ENCODE measurements around the gene SCAPER.

SCAPER gene

GRCh38 chr15:76460347-76460746 is 444.8 kb downstream of the SCAPER start:
- H3K79me2 ChIP-seq: no peaks in the 10 kb centered on the region
- H3K4me3 ChIP-seq (ENCODE audit: low read depth, low read length): no peak overlapping the region
- H2AFZ ChIP-seq: no peak overlapping the region
- no peak overlapping the region for H3K9ac ChIP-seq
- H3K36me3 ChIP-seq (ENCODE audit: control insufficient read depth, insufficient read depth, low read length): no peaks in the 10 kb centered on the region
- H3K4me2 ChIP-seq (ENCODE audit: low read length): no peak overlapping the region
- no peaks in the 10 kb centered on the region for H3K4me1 ChIP-seq
- no peak for TF ChIP-seq CTCF (IDR thresholded peaks at IDR 0.05)
- no peaks in the 10 kb centered on the region for H3K27me3 ChIP-seq (ENCODE audit: control insufficient read depth, insufficient read depth, low read length)
- H3K27ac ChIP-seq: no peak overlapping the region
- no peaks in the 10 kb centered on the region for H3K9me3 ChIP-seq (ENCODE audit: control insufficient read depth, low read length)

DNA sequence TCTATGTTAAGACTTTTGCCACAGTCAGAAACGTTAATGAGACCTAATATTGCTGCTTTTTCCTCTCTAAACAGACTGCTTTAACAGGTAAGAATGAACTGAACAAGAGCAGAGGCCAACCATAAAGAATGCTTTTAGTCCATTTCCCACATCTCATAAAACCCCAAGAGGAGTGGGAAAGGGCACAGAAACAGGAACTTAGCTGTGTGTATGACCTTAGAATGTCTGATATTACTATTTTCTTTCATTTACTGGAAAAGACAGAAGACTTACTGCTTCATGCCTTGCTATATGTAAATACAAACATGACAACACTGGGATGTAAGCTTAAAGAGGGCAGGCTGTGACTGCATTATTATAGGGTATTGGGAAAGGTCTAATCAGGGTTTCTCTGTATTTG is 453.6 kb downstream of the SCAPER start:
- no peaks in the 10 kb centered on the region for H3K4me1 ChIP-seq
- H3K9ac ChIP-seq: no peak overlapping the region
- no peak overlapping the region for H2AFZ ChIP-seq
- H3K9me3 ChIP-seq (ENCODE audit: control insufficient read depth, low read length): no peaks in the 10 kb centered on the region
- no peaks in the 10 kb centered on the region for H3K27me3 ChIP-seq (ENCODE audit: control insufficient read depth, insufficient read depth, low read length)
- H3K79me2 ChIP-seq: no peaks in the 10 kb centered on the region
- H3K36me3 ChIP-seq (ENCODE audit: control insufficient read depth, insufficient read depth, low read length): no peaks in the 10 kb centered on the region
- H3K4me2 ChIP-seq (ENCODE audit: low read length): no peak overlapping the region
- no peak overlapping the region for H3K4me3 ChIP-seq (ENCODE audit: low read depth, low read length)
- no peak overlapping the region for H3K27ac ChIP-seq
- TF ChIP-seq CTCF (IDR thresholded peaks at IDR 0.05): no peak

DNA sequence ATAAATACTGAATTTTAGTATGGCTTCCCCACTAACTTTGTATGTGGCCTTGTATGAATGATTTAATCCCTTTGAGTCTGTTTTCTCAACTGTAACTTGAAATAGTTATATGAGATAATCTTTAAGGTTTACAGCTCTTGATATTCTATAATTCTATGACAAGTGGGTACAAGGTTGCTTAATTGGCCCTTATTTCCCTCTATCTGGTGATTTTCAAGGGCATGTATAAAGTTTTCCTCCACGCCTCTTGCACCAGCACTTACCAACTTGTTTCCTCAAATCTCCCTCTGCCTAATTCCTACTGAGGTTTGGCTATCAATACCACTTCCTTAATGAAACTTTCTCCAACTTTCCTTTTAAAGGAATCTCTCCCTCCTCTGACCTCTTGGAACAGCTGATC is 455.7 kb downstream of the SCAPER start:
- Histone ChIP-seq H3K36me3 (ENCODE audit: control insufficient read depth, insufficient read depth, low read length) (no peaks in the 10 kb centered on the region), H3K4me3 (ENCODE audit: low read depth, low read length) (no peak overlapping the region), H3K79me2 (no peaks in the 10 kb centered on the region), H3K27me3 (ENCODE audit: control insufficient read depth, insufficient read depth, low read length) (no peaks in the 10 kb centered on the region), H3K27ac (no peak overlapping the region), H3K9me3 (ENCODE audit: control insufficient read depth, low read length) (no peaks in the 10 kb centered on the region), H3K9ac (no peak overlapping the region), H2AFZ (no peak overlapping the region), H3K4me2 (ENCODE audit: low read length) (no peak overlapping the region), H3K4me1 (no peaks in the 10 kb centered on the region)
- no peak for TF ChIP-seq CTCF (IDR thresholded peaks at IDR 0.05)

- TF ChIP-seq CTCF (IDR thresholded peaks at IDR 0.05): no peak
- H3K9ac ChIP-seq: no peak overlapping the region
- no peak overlapping the region for H3K27ac ChIP-seq
- no peak overlapping the region for H3K4me3 ChIP-seq (ENCODE audit: low read depth, low read length)
- H3K79me2 ChIP-seq: no peaks in the 10 kb centered on the region
- H3K36me3 ChIP-seq (ENCODE audit: control insufficient read depth, insufficient read depth, low read length): no peaks in the 10 kb centered on the region
- no peaks in the 10 kb centered on the region for H3K4me1 ChIP-seq
- H3K27me3 ChIP-seq (ENCODE audit: control insufficient read depth, insufficient read depth, low read length): no peaks in the 10 kb centered on the region
- H2AFZ ChIP-seq: no peak overlapping the region
- no peaks in the 10 kb centered on the region for H3K9me3 ChIP-seq (ENCODE audit: control insufficient read depth, low read length)
- no peak overlapping the region for H3K4me2 ChIP-seq (ENCODE audit: low read length)
Measured at GRCh38 chr15:76448755-76449154, 456.4 kb downstream of the SCAPER start.

DNA sequence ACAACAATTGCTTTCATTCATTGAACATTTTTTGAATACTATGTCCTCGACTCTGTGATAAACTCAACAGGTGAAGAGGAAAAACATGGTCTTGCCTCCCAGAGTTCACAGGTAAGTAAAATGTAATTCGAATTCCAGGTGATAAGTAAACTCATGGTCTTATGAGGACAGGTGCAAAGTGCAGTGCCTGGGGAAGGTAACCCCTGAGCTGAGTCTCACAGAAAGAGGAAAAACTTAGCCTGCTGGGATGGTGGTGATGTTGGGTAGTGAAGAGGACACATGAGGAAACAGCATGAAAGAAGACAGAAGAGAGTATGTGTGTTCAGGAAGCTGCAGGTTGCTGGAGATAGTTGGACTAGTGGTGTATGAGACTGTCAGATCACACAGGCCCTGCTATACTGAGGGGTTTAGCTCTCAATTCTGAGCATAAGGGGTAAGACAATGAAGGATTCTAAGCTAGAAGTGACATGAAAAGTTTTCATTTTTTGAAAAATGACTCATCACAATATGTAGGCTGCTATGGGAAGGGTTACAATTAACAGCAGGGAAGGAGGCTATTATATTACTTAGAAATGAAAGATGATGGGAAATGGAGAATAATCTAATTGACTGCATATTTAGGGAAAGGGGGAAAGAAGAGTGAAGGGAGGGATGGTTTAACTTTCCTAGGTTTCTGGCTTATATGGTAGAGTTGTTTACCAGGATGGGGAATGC is 457.3 kb downstream of the SCAPER start:
- Histone ChIP-seq H3K27me3 (ENCODE audit: control insufficient read depth, insufficient read depth, low read length) (no peaks in the 10 kb centered on the region), H3K4me2 (ENCODE audit: low read length) (no peak overlapping the region), H3K36me3 (ENCODE audit: control insufficient read depth, insufficient read depth, low read length) (no peaks in the 10 kb centered on the region), H3K9me3 (ENCODE audit: control insufficient read depth, low read length) (no peaks in the 10 kb centered on the region), H3K4me3 (ENCODE audit: low read depth, low read length) (no peak overlapping the region), H3K4me1 (no peaks in the 10 kb centered on the region), H3K79me2 (no peaks in the 10 kb centered on the region), H3K27ac (no peak overlapping the region), H2AFZ (no peak overlapping the region), H3K9ac (no peak overlapping the region)
- no peak for TF ChIP-seq CTCF (IDR thresholded peaks at IDR 0.05)
